PC-9 (cell line): ENCODE results near the gene SLCO1B1. TPM values are rescaled to one million over a fixed set of nuclear protein-coding genes. Genes with fewer than 3 reads are reported as not detected.
"Not testable (repeated sequence)": the region's sequence is repeated elsewhere in the genome, so short reads cannot be mapped to it uniquely, and the experiment has no call there.

Source experiments
- BruUV-seq: library from RNA; stranded (reverse); fragments of 400-500 nt; replicated peaks from 2 replicates; lab custom pipeline; 2021; lab: Mats Ljungman, UMichigan
- CTCF ChIA-PET: fragments of 300-600 bp; sonication (Branson Sonifier 250); formaldehyde crosslinking; loops from one replicate; lab custom pipeline; 2022; ENCODE audit warnings: antibody characterized with exemption; lab: Charles Lee
- POLR2A ChIA-PET: fragments of 300-600 bp; sonication (Branson Sonifier 250); formaldehyde crosslinking; loops from one replicate; lab custom pipeline; 2022; ENCODE audit warnings: antibody characterized with exemption; ENCODE audit not compliant: unreplicated experiment; lab: Charles Lee
- DNase-seq, 2 experiments: peaks; one replicate each; pipeline versions ENCODE4 v3.0.0 to v3.0.0-alpha.2; 2015 to 2022; ENCODE audit warnings: mixed read lengths in 1 of 2
- H2AFZ ChIP-seq: fragments of 200-600 bp; sonication (generic); 2 replicates; pipeline ENCODE4 v1.8.1; 2017; ENCODE audit warnings: antibody characterized with exemption
- H3F3A ChIP-seq: fragments of 200-600 bp; sonication (generic); 2 replicates; pipeline ENCODE4 v1.8.1; 2017; ENCODE audit warnings: antibody characterized with exemption, mild to moderate bottlenecking, low read depth; ENCODE audit not compliant: insufficient read depth
- H3K27ac ChIP-seq: fragments of 200-600 bp; sonication (generic); 2 replicates; pipeline ENCODE4 v1.6.1; 2016; ENCODE audit warnings: mixed run types
- H3K27me3 ChIP-seq: fragments of 200-600 bp; sonication (generic); 2 replicates; pipeline ENCODE4 v1.6.1; 2016; ENCODE audit warnings: low read depth, mixed run types; ENCODE audit not compliant: insufficient read depth
- H3K36me3 ChIP-seq: fragments of 200-600 bp; sonication (generic); 2 replicates; pipeline ENCODE4 v1.6.1; 2016; ENCODE audit warnings: low read depth, mixed run types
- H3K4me1 ChIP-seq: fragments of 200-600 bp; sonication (generic); replicated peaks from 2 replicates; pipeline ENCODE4 v1.6.1; 2016; ENCODE audit warnings: mixed run types; ENCODE audit not compliant: insufficient read depth
- H3K4me2 ChIP-seq: fragments of 200-600 bp; sonication (generic); 2 replicates; pipeline ENCODE4 v1.6.1; 2017; ENCODE audit warnings: mixed run types
- H3K4me3 ChIP-seq: fragments of 200-600 bp; sonication (generic); 2 replicates; pipeline ENCODE4 v1.6.1; 2016; ENCODE audit warnings: mixed run types
- H3K79me2 ChIP-seq: fragments of 200-600 bp; sonication (generic); 2 replicates; pipeline ENCODE4 v1.6.1; 2017; ENCODE audit warnings: low read depth, mixed run types
- H3K9me2 ChIP-seq: fragments of 200-600 bp; sonication (generic); 2 replicates; pipeline ENCODE4 v1.8.1; 2017; ENCODE audit warnings: mild to moderate bottlenecking; ENCODE audit not compliant: insufficient read depth
- H3K9me3 ChIP-seq: fragments of 200-600 bp; sonication (generic); 2 replicates; pipeline ENCODE4 v1.8.1; 2016; ENCODE audit warnings: low read depth; ENCODE audit not compliant: insufficient read depth
- H4K20me1 ChIP-seq: fragments of 200-600 bp; sonication (generic); 2 replicates; pipeline ENCODE4 v1.8.1; 2017; ENCODE audit not compliant: insufficient read depth
- CTCF ChIP-seq: fragments of 200-600 bp; sonication (generic); conservative IDR thresholded peaks from 2 replicates; pipeline ENCODE4 v1.6.1; 2017; ENCODE audit warnings: mixed run types, antibody characterized with exemption, mild to moderate bottlenecking, moderate library complexity
- EZH2 ChIP-seq: fragments of 200-600 bp; sonication (generic); IDR thresholded peaks from 2 replicates; pipeline ENCODE4 v1.8.0; 2017; ENCODE audit warnings: antibody characterized with exemption, low read depth
- intact Hi-C: fragments of 100-400 bp; cut with micrococcal nuclease; formaldehyde crosslinking; loops from one replicate; pipeline ENCODE4 v1.10.0; 2022; ENCODE audit not compliant: unreplicated experiment
- total RNA-seq: library from RNA; stranded (reverse); gene quantifications from 2 replicates; pipeline ENCODE4 v1.2.3, GENCODE V29; 2021

Gene SLCO1B1
- total RNA-seq, 1 experiment from 2014 or later, result 0.50 TPM

- Histone ChIP-seq H3K27ac (no peak overlapping the region), H3K79me2 (no peaks in the 10 kb centered on the region), H3K4me1 (no peaks in the 10 kb centered on the region), H3K9me3 (no peaks in the 10 kb centered on the region), H3K4me3 (no peak overlapping the region), H3K4me2 (no peak overlapping the region), H3K9me2 (no peaks in the 10 kb centered on the region; the same call in 1 of the 2 replicates), H3F3A (no peaks in the 10 kb centered on the region), H2AFZ (no peak overlapping the region), H4K20me1 (no peaks in the 10 kb centered on the region), H3K27me3 (no peaks in the 10 kb centered on the region), H3K36me3 (no peaks in the 10 kb centered on the region)
- POLR2A ChIA-PET, result no interaction called here
- no TSS peak for BruUV-seq
- CTCF ChIA-PET, result no interaction called here
- intact Hi-C loops, result no loop called here
- TF ChIP-seq CTCF (no peak), EZH2 (no peak)
- DNase-seq, result no peak
Observed at GRCh38 chr12:21129906-21130305, 1.1 kb upstream of the SLCO1B1 start.

GRCh38 chr12:21137318-21137999 lies 6.5 kb downstream of the SLCO1B1 start:
- H3K4me2 ChIP-seq, result peak overlapping the region; percentile 16; the same call in 1 of the 2 replicates
- H2AFZ ChIP-seq, H3K27ac ChIP-seq, intact Hi-C loops, POLR2A ChIA-PET, H3K79me2 ChIP-seq, DNase-seq, H3K9me3 ChIP-seq, H3K27me3 ChIP-seq, BruUV-seq, H3K9me2 ChIP-seq, H3K4me3 ChIP-seq, H3K4me1 ChIP-seq, H4K20me1 ChIP-seq, H3F3A ChIP-seq, CTCF ChIA-PET, H3K36me3 ChIP-seq: not testable (repeated sequence)

- TF ChIP-seq EZH2 (no peak), CTCF (no peak)
- H3F3A ChIP-seq, result no peaks in the 10 kb centered on the region
- no peaks in the 10 kb centered on the region for H3K36me3 ChIP-seq
- ChIA-PET CTCF (no interaction called here), POLR2A (no interaction called here)
- no TSS peak for BruUV-seq
- H3K27me3 ChIP-seq, result no peaks in the 10 kb centered on the region
- H3K4me3 ChIP-seq, result no peak overlapping the region
- H3K4me2 ChIP-seq, result no peak overlapping the region
- intact Hi-C loops, result no loop called here
- H2AFZ ChIP-seq, result no peak overlapping the region
- no peaks in the 10 kb centered on the region for H3K9me2 ChIP-seq
- no peak for DNase-seq
- H3K27ac ChIP-seq, result no peak overlapping the region
- no peaks in the 10 kb centered on the region for H3K9me3 ChIP-seq
- no peaks in the 10 kb centered on the region for H3K79me2 ChIP-seq
- no peaks in the 10 kb centered on the region for H4K20me1 ChIP-seq
- H3K4me1 ChIP-seq, result no peaks in the 10 kb centered on the region
Observed at GRCh38 chr12:21138016-21138415, 7.0 kb downstream of the SLCO1B1 start.

GRCh38 chr12:21144309-21144708 lies 13.3 kb downstream of the SLCO1B1 start:
- intact Hi-C loops, result no loop called here
- Histone ChIP-seq H3K27me3 (no peaks in the 10 kb centered on the region), H3K4me3 (no peak overlapping the region), H3F3A (no peaks in the 10 kb centered on the region), H3K4me1 (no peaks in the 10 kb centered on the region), H3K36me3 (no peaks in the 10 kb centered on the region), H3K27ac (no peak overlapping the region), H3K4me2 (no peak overlapping the region), H3K9me3 (no peaks in the 10 kb centered on the region), H4K20me1 (no peaks in the 10 kb centered on the region), H3K9me2 (no peaks in the 10 kb centered on the region), H2AFZ (no peak overlapping the region), H3K79me2 (no peaks in the 10 kb centered on the region)
- DNase-seq, result no peak
- no peak for TF ChIP-seq CTCF
- TF ChIP-seq EZH2, result no peak
- POLR2A ChIA-PET, result no interaction called here
- CTCF ChIA-PET, result no interaction called here
- no TSS peak for BruUV-seq

GRCh38 chr12:21149861-21150260 lies 18.9 kb downstream of the SLCO1B1 start:
- H3K27ac ChIP-seq, H3F3A ChIP-seq, H3K79me2 ChIP-seq, H3K4me1 ChIP-seq, H3K36me3 ChIP-seq, BruUV-seq, H3K9me2 ChIP-seq, H4K20me1 ChIP-seq, H3K27me3 ChIP-seq, DNase-seq, POLR2A ChIA-PET, H2AFZ ChIP-seq, H3K9me3 ChIP-seq, H3K4me2 ChIP-seq, intact Hi-C loops, H3K4me3 ChIP-seq: not testable (repeated sequence)
- CTCF ChIA-PET, result interaction anchor here (0.6 kb wide), 1 partner anchor 119 kb away, joined by 5 read pairs; no protein-coding TSS in a partner anchor
